ENCODE results near the gene ANO8. TPM values are rescaled to one million over a fixed set of nuclear protein-coding genes. Genes with fewer than 3 reads are reported as not detected.

Gene ANO8
- polyA plus RNA-seq, 4 donors = 1.9 to 5.1 (median 3.9) TPM

GRCh38 chr19:17312189-17313113, 22.2 kb downstream of the ANO8 start:
- Histone ChIP-seq H3K36me3 (ENCODE audit: control insufficient read depth in 3 of 3, insufficient read depth in 2 of 3, low read depth in 1 of 3, low read length in 3 of 3) (peaks cover 4 to 56% (median 5%) of the 10 kb centered on the region in 3 donors), H3K27ac (ENCODE audit: low read depth in 1 of 3, low read length in 2 of 3) (no peak overlapping the region), H3K27me3 (ENCODE audit: control insufficient read depth in 3 of 3, insufficient read depth in 3 of 3, low read length in 3 of 3) (no peaks in the 10 kb centered on the region), H3K4me1 (ENCODE audit: control insufficient read depth in 3 of 3, insufficient read depth in 2 of 3, low read depth in 1 of 3, low read length in 2 of 3) (peaks cover 0 to 5% (median 2%) of the 10 kb centered on the region in 3 donors), H3K9me3 (ENCODE audit: control insufficient read depth in 2 of 2, insufficient read depth in 1 of 2, low read depth in 1 of 2, low read length in 1 of 2) (no peaks in the 10 kb centered on the region), H3K4me3 (ENCODE audit: low read depth in 1 of 3, low read length in 3 of 3) (no peak overlapping the region)
- FAIRE-seq = no peak
- DNase-seq = no peak
- WGBS, 3 donors = 82 to 89% (median 85%) methylated on average over 20 of the region's 20 CpGs

GRCh38 chr19:17311455-17312188, 23.0 kb downstream of the ANO8 start:
- 81 to 87% (median 84%) methylated on average over 11 of the region's 11 CpGs for WGBS, 3 donors
- H3K27ac ChIP-seq (ENCODE audit: low read depth in 1 of 3, low read length in 2 of 3) = no peak overlapping the region
- H3K4me1 ChIP-seq (ENCODE audit: control insufficient read depth in 3 of 3, insufficient read depth in 2 of 3, low read depth in 1 of 3, low read length in 2 of 3) = peaks cover 0 to 8% (median 2%) of the 10 kb centered on the region in 3 donors
- no peaks in the 10 kb centered on the region for H3K9me3 ChIP-seq (ENCODE audit: control insufficient read depth in 2 of 2, insufficient read depth in 1 of 2, low read depth in 1 of 2, low read length in 1 of 2)
- H3K4me3 ChIP-seq (ENCODE audit: low read depth in 1 of 3, low read length in 3 of 3) = no peak overlapping the region
- peaks cover 4 to 50% (median 5%) of the 10 kb centered on the region in 3 donors for H3K36me3 ChIP-seq (ENCODE audit: control insufficient read depth in 3 of 3, insufficient read depth in 2 of 3, low read depth in 1 of 3, low read length in 3 of 3)
- no peak for DNase-seq
- no peaks in the 10 kb centered on the region for H3K27me3 ChIP-seq (ENCODE audit: control insufficient read depth in 3 of 3, insufficient read depth in 3 of 3, low read length in 3 of 3)
- FAIRE-seq = no peak

- peak overlapping the region; percentile 77 to 96 (median 90) for H3K4me3 ChIP-seq (ENCODE audit: low read depth in 1 of 3, low read length in 3 of 3)
- H3K27me3 ChIP-seq (ENCODE audit: control insufficient read depth in 3 of 3, insufficient read depth in 3 of 3, low read length in 3 of 3) = no peaks in the 10 kb centered on the region
- FAIRE-seq = no peak
- peaks cover 0 to 11% (median 2%) of the 10 kb centered on the region in 3 donors for H3K4me1 ChIP-seq (ENCODE audit: control insufficient read depth in 3 of 3, insufficient read depth in 2 of 3, low read depth in 1 of 3, low read length in 2 of 3)
- 4 to 6% (median 5%) methylated on average over 23 of the region's 23 CpGs for WGBS, 3 donors
- H3K27ac ChIP-seq (ENCODE audit: low read depth in 1 of 3, low read length in 2 of 3) = peak overlapping the region; percentile 10 to 74 (median 60)
- H3K36me3 ChIP-seq (ENCODE audit: control insufficient read depth in 3 of 3, insufficient read depth in 2 of 3, low read depth in 1 of 3, low read length in 3 of 3) = peaks cover 4 to 39% (median 5%) of the 10 kb centered on the region in 3 donors
- H3K9me3 ChIP-seq (ENCODE audit: control insufficient read depth in 2 of 2, insufficient read depth in 1 of 2, low read depth in 1 of 2, low read length in 1 of 2) = no peaks in the 10 kb centered on the region
- no peak for DNase-seq
Observed at GRCh38 chr19:17309965-17310461, 24.6 kb downstream of the ANO8 start.

GRCh38 chr19:17309198-17309964, 25.3 kb downstream of the ANO8 start, which contains the start of gene DDA1:
Gene DDA1, plus strand, starts transcription at chr19:17309563. Its CDS starts 92 bp downstream, at chr19:17309655.
- H3K4me1 ChIP-seq (ENCODE audit: control insufficient read depth in 3 of 3, insufficient read depth in 2 of 3, low read depth in 1 of 3, low read length in 2 of 3) = peaks cover 0 to 15% (median 2%) of the 10 kb centered on the region in 3 donors
- peak within 1 kb of the TSS; percentile 10 to 74 (median 60) for H3K27ac ChIP-seq (ENCODE audit: low read depth in 1 of 3, low read length in 2 of 3)
- H3K9me3 ChIP-seq (ENCODE audit: control insufficient read depth in 2 of 2, insufficient read depth in 1 of 2, low read depth in 1 of 2, low read length in 1 of 2) = no peaks in the 10 kb centered on the region
- DNase-seq (peak; percentile 100), FAIRE-seq (peak; percentile 47)
- H3K36me3 ChIP-seq (ENCODE audit: control insufficient read depth in 3 of 3, insufficient read depth in 2 of 3, low read depth in 1 of 3, low read length in 3 of 3) = peaks cover under 1 to 34% (median 2%) of the 10 kb centered on the region in 3 donors
- peak within 1 kb of the TSS; percentile 77 to 96 (median 90) for H3K4me3 ChIP-seq (ENCODE audit: low read depth in 1 of 3, low read length in 3 of 3)
- WGBS, 3 donors = 0 to 1% (median 0%) methylated on average over 41 to 46 of the region's 46 CpGs
- H3K27me3 ChIP-seq (ENCODE audit: control insufficient read depth in 3 of 3, insufficient read depth in 3 of 3, low read length in 3 of 3) = no peaks in the 10 kb centered on the region

GRCh38 chr19:17307876-17308377, 26.7 kb downstream of the ANO8 start:
- WGBS, 3 donors = 46 to 79% (median 75%) methylated on average over 8 of the region's 8 CpGs
- FAIRE-seq = no peak

GRCh38 chr19:17306285-17306714, 28.4 kb downstream of the ANO8 start:
- Histone ChIP-seq H3K36me3 (ENCODE audit: control insufficient read depth in 3 of 3, insufficient read depth in 2 of 3, low read depth in 1 of 3, low read length in 3 of 3) (peaks cover 0 to 6% (median 0%) of the 10 kb centered on the region in 3 donors), H3K27ac (ENCODE audit: low read depth in 1 of 3, low read length in 2 of 3) (peak overlapping the region; percentile 89 to 92 (median 91)), H3K4me1 (ENCODE audit: control insufficient read depth in 3 of 3, insufficient read depth in 2 of 3, low read depth in 1 of 3, low read length in 2 of 3) (peaks cover 5 to 27% (median 9%) of the 10 kb centered on the region in 3 donors), H3K4me3 (ENCODE audit: low read depth in 1 of 3, low read length in 3 of 3) (peak overlapping the region; percentile 55 to 91 (median 64)), H3K27me3 (ENCODE audit: control insufficient read depth in 3 of 3, insufficient read depth in 3 of 3, low read length in 3 of 3) (no peaks in the 10 kb centered on the region), H3K9me3 (ENCODE audit: control insufficient read depth in 2 of 2, insufficient read depth in 1 of 2, low read depth in 1 of 2, low read length in 1 of 2) (no peaks in the 10 kb centered on the region)
- 4 to 7% (median 4%) methylated on average over 27 to 28 of the region's 28 CpGs for WGBS, 3 donors
- no peak for FAIRE-seq
- DNase-seq = peak in 1 of 2 donors; percentile 68

More at GRCh38 chr19:17307876-17308377, 26.7 kb downstream of the ANO8 start:
- no peaks in the 10 kb centered on the region for H3K9me3 ChIP-seq (ENCODE audit: control insufficient read depth in 2 of 2, insufficient read depth in 1 of 2, low read depth in 1 of 2, low read length in 1 of 2)
- H3K27me3 ChIP-seq (ENCODE audit: control insufficient read depth in 3 of 3, insufficient read depth in 3 of 3, low read length in 3 of 3) = no peaks in the 10 kb centered on the region
- peaks cover 5 to 21% (median 6%) of the 10 kb centered on the region in 3 donors for H3K4me1 ChIP-seq (ENCODE audit: control insufficient read depth in 3 of 3, insufficient read depth in 2 of 3, low read depth in 1 of 3, low read length in 2 of 3)
- peaks cover 0 to 20% (median 2%) of the 10 kb centered on the region in 3 donors for H3K36me3 ChIP-seq (ENCODE audit: control insufficient read depth in 3 of 3, insufficient read depth in 2 of 3, low read depth in 1 of 3, low read length in 3 of 3)
- DNase-seq = no peak
- H3K27ac ChIP-seq (ENCODE audit: low read depth in 1 of 3, low read length in 2 of 3) = no peak overlapping the region
- no peak overlapping the region for H3K4me3 ChIP-seq (ENCODE audit: low read depth in 1 of 3, low read length in 3 of 3)

- H3K36me3 ChIP-seq (ENCODE audit: control insufficient read depth in 3 of 3, insufficient read depth in 2 of 3, low read depth in 1 of 3, low read length in 3 of 3) = peaks cover 0 to 7% (median 0%) of the 10 kb centered on the region in 3 donors
- H3K4me1 ChIP-seq (ENCODE audit: control insufficient read depth in 3 of 3, insufficient read depth in 2 of 3, low read depth in 1 of 3, low read length in 2 of 3) = peaks cover 5 to 27% (median 8%) of the 10 kb centered on the region in 3 donors
- FAIRE-seq = no peak
- H3K9me3 ChIP-seq (ENCODE audit: control insufficient read depth in 2 of 2, insufficient read depth in 1 of 2, low read depth in 1 of 2, low read length in 1 of 2) = no peaks in the 10 kb centered on the region
- H3K27ac ChIP-seq (ENCODE audit: low read depth in 1 of 3, low read length in 2 of 3) = peak within 1 kb of the TSS; percentile 89 to 92 (median 91)
- no peaks in the 10 kb centered on the region for H3K27me3 ChIP-seq (ENCODE audit: control insufficient read depth in 3 of 3, insufficient read depth in 3 of 3, low read length in 3 of 3)
- peak within 1 kb of the TSS; percentile 55 to 91 (median 64) for H3K4me3 ChIP-seq (ENCODE audit: low read depth in 1 of 3, low read length in 3 of 3)
- DNase-seq = peak; percentile 99
- 0% methylated on average over 54 to 55 of the region's 55 CpGs for WGBS, 3 donors
Observed at GRCh38 chr19:17305517-17306284, 29.0 kb downstream of the ANO8 start, which contains the start of gene MRPL34. Gene MRPL34, plus strand, starts transcription at chr19:17305872. Its CDS starts 21 bp downstream, at chr19:17305893.

Data from small intestine (tissue), 7 donors.